Hepatocyte (in vitro differentiated cells): ENCODE measurements around the gene RXRA. TPM values are rescaled to one million over a fixed set of nuclear protein-coding genes. Genes with fewer than 3 reads are reported as not detected.

ENCODE experiments used
- DNase-seq: peaks from one replicate; pipeline ENCODE4 v3.0.0-alpha.2; 2016; ENCODE audit warnings: low spot score
- H2AFZ ChIP-seq: fragments of 200-600 bp; sonication (generic); 2 replicates; pipeline ENCODE4 v1.6.0; 2016; ENCODE audit warnings: antibody characterized with exemption, mild to moderate bottlenecking
- H3K27ac ChIP-seq: fragments of 200-600 bp; sonication (generic); 2 replicates; pipeline ENCODE4 v1.5.1; 2016; ENCODE audit warnings: mild to moderate bottlenecking
- H3K27me3 ChIP-seq: fragments of 200-600 bp; sonication (generic); 2 replicates; pipeline ENCODE4 v1.6.1; 2016
- H3K36me3 ChIP-seq: fragments of 200-600 bp; sonication (generic); replicated peaks from 2 replicates; pipeline ENCODE4 v1.5.1; 2016; ENCODE audit warnings: low read depth; ENCODE audit not compliant: insufficient read depth
- H3K4me1 ChIP-seq: fragments of 200-600 bp; sonication (generic); 2 replicates; pipeline ENCODE4 v1.5.1; 2016; ENCODE audit warnings: mild to moderate bottlenecking, moderate library complexity; ENCODE audit not compliant: insufficient read depth
- H3K4me2 ChIP-seq: fragments of 200-600 bp; sonication (generic); 2 replicates; pipeline ENCODE4 v1.6.0; 2016
- H3K4me3 ChIP-seq: fragments of 200-600 bp; sonication (generic); 2 replicates; pipeline ENCODE4 v1.5.1; 2016; ENCODE audit warnings: mild to moderate bottlenecking
- H3K79me2 ChIP-seq: fragments of 200-600 bp; sonication (generic); 2 replicates; pipeline ENCODE4 v1.6.0; 2017; ENCODE audit warnings: mild to moderate bottlenecking
- H3K9me2 ChIP-seq: fragments of 200-600 bp; sonication (generic); replicated peaks from 2 replicates; pipeline ENCODE4 v1.6.0; 2017; ENCODE audit warnings: mild to moderate bottlenecking; ENCODE audit not compliant: insufficient read depth
- H3K9me3 ChIP-seq: fragments of 200-600 bp; sonication (generic); 2 replicates; pipeline ENCODE4 v1.5.1; 2016; ENCODE audit warnings: low read depth, mild to moderate bottlenecking
- H4K20me1 ChIP-seq: fragments of 200-600 bp; sonication (generic); 2 replicates; pipeline ENCODE4 v1.6.0; 2016; ENCODE audit warnings: mild to moderate bottlenecking; ENCODE audit not compliant: insufficient read depth, poor library complexity, severe bottlenecking
- CTCF ChIP-seq: fragments of 200-600 bp; sonication (generic); IDR thresholded peaks from 2 replicates; pipeline ENCODE4 v1.5.1; 2016; ENCODE audit warnings: antibody characterized with exemption, mild to moderate bottlenecking; ENCODE audit not compliant: poor library complexity
- EZH2 ChIP-seq: fragments of 200-600 bp; sonication (generic); IDR thresholded peaks from 2 replicates; pipeline ENCODE4 v1.6.1; 2016; ENCODE audit warnings: antibody characterized with exemption, mild to moderate bottlenecking, borderline replicate concordance
- EZH2phosphoT487 ChIP-seq: fragments of 200-600 bp; sonication (generic); IDR thresholded peaks from one replicate; pipeline ENCODE4 v1.6.1; 2018; ENCODE audit warnings: antibody characterized with exemption, mild to moderate bottlenecking, low read depth, moderate library complexity; ENCODE audit not compliant: unreplicated experiment, severe bottlenecking
- WGBS: methylation state at CpG from one replicate; pipeline ENCODE4 v1.1.6; 2016; ENCODE audit warnings: low lambda C conversion rate; ENCODE audit errors: missing lambda C conversion rate; 5-methylcytosine and 5-hydroxymethylcytosine counted together
- polyA plus RNA-seq: library from polyadenylated mRNA; unstranded; fragments of >200 nt; fragmentation: Nextera tagmentation; extraction: Ambion mirVana; gene quantifications from 2 replicates; pipeline ENCODE4 v1.2.1, GENCODE V29; 2016
- total RNA-seq: library from RNA; depleted of rRNA; stranded (reverse); fragments of >200 nt; gene quantifications from 2 replicates; pipeline ENCODE4 v1.2.3, GENCODE V29; 2014

Gene RXRA
- total and polyA plus RNA-seq, 2 experiments from 2014 or later: 35.9 to 41.6 TPM

- H2AFZ ChIP-seq: no peak overlapping the region
- H3K36me3 ChIP-seq: no peaks in the 10 kb centered on the region
- H4K20me1 ChIP-seq: no peaks in the 10 kb centered on the region
- no peaks in the 10 kb centered on the region for H3K9me3 ChIP-seq
- no peaks in the 10 kb centered on the region for H3K27me3 ChIP-seq
- peaks cover 17% of the 10 kb centered on the region for H3K4me1 ChIP-seq
- 74% methylated on average over 24 of the region's 25 CpGs for WGBS
- no peak overlapping the region for H3K4me3 ChIP-seq
- TF ChIP-seq CTCF: no peak
- no peak for TF ChIP-seq EZH2phosphoT487
- no peak for TF ChIP-seq EZH2
- H3K9me2 ChIP-seq: no peaks in the 10 kb centered on the region
- H3K4me2 ChIP-seq: no peak overlapping the region
- DNase-seq: no peak
- H3K27ac ChIP-seq: no peak overlapping the region
- H3K79me2 ChIP-seq: no peaks in the 10 kb centered on the region
These were observed 29.8 kb upstream of the RXRA start for GRCh38 chr9:134296301-134297082.

GRCh38 chr9:134297083-134297410 is 29.2 kb upstream of the RXRA start:
- no peak overlapping the region for H3K4me3 ChIP-seq
- H3K9me3 ChIP-seq: no peaks in the 10 kb centered on the region
- no peaks in the 10 kb centered on the region for H3K27me3 ChIP-seq
- DNase-seq: no peak
- TF ChIP-seq EZH2 (no peak), EZH2phosphoT487 (no peak), CTCF (no peak)
- H3K9me2 ChIP-seq: no peaks in the 10 kb centered on the region
- H2AFZ ChIP-seq: no peak overlapping the region
- H3K27ac ChIP-seq: no peak overlapping the region
- WGBS: 77% methylated on average over 14 of the region's 14 CpGs
- no peaks in the 10 kb centered on the region for H3K36me3 ChIP-seq
- H3K4me2 ChIP-seq: no peak overlapping the region
- H4K20me1 ChIP-seq: no peaks in the 10 kb centered on the region
- peaks cover 17% of the 10 kb centered on the region for H3K4me1 ChIP-seq
- no peaks in the 10 kb centered on the region for H3K79me2 ChIP-seq

GRCh38 chr9:134297576-134297975 is 28.7 kb upstream of the RXRA start:
- no peaks in the 10 kb centered on the region for H3K9me2 ChIP-seq
- peaks cover 17% of the 10 kb centered on the region for H3K4me1 ChIP-seq
- WGBS: 95% methylated on average over 9 of the region's 9 CpGs
- H3K4me3 ChIP-seq: no peak overlapping the region
- H3K27ac ChIP-seq: no peak overlapping the region
- no peak for TF ChIP-seq EZH2
- no peak for TF ChIP-seq CTCF
- TF ChIP-seq EZH2phosphoT487: no peak
- no peak overlapping the region for H2AFZ ChIP-seq
- no peaks in the 10 kb centered on the region for H3K27me3 ChIP-seq
- H3K36me3 ChIP-seq: no peaks in the 10 kb centered on the region
- no peaks in the 10 kb centered on the region for H3K9me3 ChIP-seq
- no peak for DNase-seq
- no peaks in the 10 kb centered on the region for H4K20me1 ChIP-seq
- no peak overlapping the region for H3K4me2 ChIP-seq
- no peaks in the 10 kb centered on the region for H3K79me2 ChIP-seq

GRCh38 chr9:134298000-134298399 is 28.3 kb upstream of the RXRA start:
- 91% methylated on average over 6 of the region's 6 CpGs for WGBS
- no peaks in the 10 kb centered on the region for H3K9me3 ChIP-seq
- no peaks in the 10 kb centered on the region for H3K79me2 ChIP-seq
- no peak overlapping the region for H2AFZ ChIP-seq
- no peak overlapping the region for H3K4me3 ChIP-seq
- DNase-seq: no peak
- TF ChIP-seq EZH2 (no peak), EZH2phosphoT487 (no peak), CTCF (no peak)
- no peaks in the 10 kb centered on the region for H3K27me3 ChIP-seq
- H3K27ac ChIP-seq: no peak overlapping the region
- H3K4me1 ChIP-seq: peaks cover 17% of the 10 kb centered on the region
- H3K4me2 ChIP-seq: no peak overlapping the region
- H4K20me1 ChIP-seq: no peaks in the 10 kb centered on the region
- H3K36me3 ChIP-seq: no peaks in the 10 kb centered on the region
- no peaks in the 10 kb centered on the region for H3K9me2 ChIP-seq
